DOHH2 (cell line): ENCODE measurements around the gene TMEM44.

Source experiments
- H3F3A ChIP-seq: fragments of 200-600 bp; sonication (generic), shearing (Covaris generic); 2 replicates; pipeline ENCODE4 v1.6.0; 2016; ENCODE audit warnings: antibody characterized with exemption, mild to moderate bottlenecking; ENCODE audit not compliant: control insufficient read depth, insufficient read depth
- H3K27ac ChIP-seq: fragments of 200-600 bp; sonication (generic); 2 replicates; pipeline ENCODE4 v1.5.1; 2014; ENCODE audit warnings: low read depth, mild to moderate bottlenecking, low read length, moderate library complexity
- H3K27me3 ChIP-seq: fragments of 200-600 bp; sonication (generic); 2 replicates; pipeline ENCODE4 v1.6.1; 2014; ENCODE audit warnings: mild to moderate bottlenecking, low read length, mixed read lengths; ENCODE audit not compliant: control insufficient read depth
- H3K36me3 ChIP-seq: fragments of 200-600 bp; sonication (generic); 2 replicates; pipeline ENCODE4 v1.6.1; 2014; ENCODE audit warnings: mild to moderate bottlenecking, low read length, moderate library complexity, mixed read lengths; ENCODE audit not compliant: control insufficient read depth
- H3K4me1 ChIP-seq: fragments of 200-600 bp; sonication (generic); 2 replicates; pipeline ENCODE4 v1.6.1; 2014; ENCODE audit warnings: mild to moderate bottlenecking, low read length, mixed read lengths; ENCODE audit not compliant: control insufficient read depth
- H3K4me2 ChIP-seq: fragments of 200-600 bp; sonication (generic); 2 replicates; pipeline ENCODE4 v1.6.0; 2014; ENCODE audit warnings: mild to moderate bottlenecking, low read length, moderate library complexity
- H3K4me3 ChIP-seq: fragments of 200-600 bp; sonication (generic); 2 replicates; pipeline ENCODE4 v1.5.1; 2014; ENCODE audit warnings: mild to moderate bottlenecking, low read length, mixed read lengths
- H3K79me2 ChIP-seq: fragments of 200-600 bp; sonication (generic); 2 replicates; pipeline ENCODE4 v1.6.1; 2014; ENCODE audit warnings: mild to moderate bottlenecking, low read length, mixed read lengths; ENCODE audit not compliant: control insufficient read depth
- H3K9me2 ChIP-seq: fragments of 200-600 bp; sonication (generic); replicated peaks from 2 replicates; pipeline ENCODE4 v1.6.1; 2014; ENCODE audit warnings: mild to moderate bottlenecking, low read length, mixed read lengths; ENCODE audit not compliant: control insufficient read depth
- H3K9me3 ChIP-seq: fragments of 200-600 bp; sonication (generic); 2 replicates; pipeline ENCODE4 v1.6.1; 2014; ENCODE audit warnings: antibody characterized with exemption, low read length, mixed read lengths; ENCODE audit not compliant: control insufficient read depth, insufficient read depth
- H4K20me1 ChIP-seq: fragments of 200-600 bp; sonication (generic); 2 replicates; pipeline ENCODE4 v1.6.0; 2014; ENCODE audit warnings: low read depth, mild to moderate bottlenecking, antibody characterized with exemption, low read length, moderate library complexity; ENCODE audit not compliant: control insufficient read depth, insufficient read depth
- CTCF ChIP-seq: fragments of 200-600 bp; sonication (generic); IDR thresholded peaks from one replicate; pipeline ENCODE4 v1.5.1; 2014; ENCODE audit warnings: antibody characterized with exemption, mild to moderate bottlenecking, low read depth, low read length; ENCODE audit not compliant: poor library complexity, severe bottlenecking
- EZH2phosphoT487 ChIP-seq: fragments of 200-600 bp; sonication (generic); IDR thresholded peaks from 2 replicates; pipeline ENCODE4 v1.6.1; 2017; ENCODE audit warnings: borderline replicate concordance, mild to moderate bottlenecking, antibody characterized with exemption, low read length, moderate library complexity, mixed read lengths

Gene TMEM44

GRCh38 chr3:194621947-194622346 lies 11.3 kb downstream of the TMEM44 start:
- Histone ChIP-seq H3K4me2 (no peak overlapping the region), H3F3A (no peaks in the 10 kb centered on the region), H3K4me1 (no peaks in the 10 kb centered on the region), H3K79me2 (no peaks in the 10 kb centered on the region), H3K27me3 (no peaks in the 10 kb centered on the region), H3K9me3 (no peaks in the 10 kb centered on the region), H3K36me3 (no peaks in the 10 kb centered on the region), H3K27ac (no peak overlapping the region), H4K20me1 (no peaks in the 10 kb centered on the region), H3K4me3 (no peak overlapping the region), H3K9me2 (no peaks in the 10 kb centered on the region)
- TF ChIP-seq CTCF, result no peak
- no peak for TF ChIP-seq EZH2phosphoT487

- Histone ChIP-seq H3K36me3 (no peaks in the 10 kb centered on the region), H3K9me3 (no peaks in the 10 kb centered on the region), H3K4me3 (no peak overlapping the region), H3K9me2 (no peaks in the 10 kb centered on the region), H3K27me3 (no peaks in the 10 kb centered on the region), H3K4me1 (no peaks in the 10 kb centered on the region), H3F3A (no peaks in the 10 kb centered on the region), H3K4me2 (no peak overlapping the region), H3K27ac (no peak overlapping the region), H4K20me1 (no peaks in the 10 kb centered on the region), H3K79me2 (no peaks in the 10 kb centered on the region)
- TF ChIP-seq EZH2phosphoT487, result no peak
- no peak for TF ChIP-seq CTCF
These were observed 13.0 kb downstream of the TMEM44 start for GRCh38 chr3:194620196-194620595.

GRCh38 chr3:194619741-194620140 lies 13.5 kb downstream of the TMEM44 start:
- Histone ChIP-seq H3K4me1 (no peaks in the 10 kb centered on the region), H3K36me3 (no peaks in the 10 kb centered on the region), H3K4me3 (no peak overlapping the region), H3K27ac (no peak overlapping the region), H4K20me1 (no peaks in the 10 kb centered on the region), H3K4me2 (no peak overlapping the region), H3F3A (no peaks in the 10 kb centered on the region), H3K27me3 (no peaks in the 10 kb centered on the region), H3K79me2 (no peaks in the 10 kb centered on the region), H3K9me3 (no peaks in the 10 kb centered on the region), H3K9me2 (no peaks in the 10 kb centered on the region)
- TF ChIP-seq CTCF (no peak), EZH2phosphoT487 (no peak)
